ENCODE measurements around the gene SPATA20.

DNA sequence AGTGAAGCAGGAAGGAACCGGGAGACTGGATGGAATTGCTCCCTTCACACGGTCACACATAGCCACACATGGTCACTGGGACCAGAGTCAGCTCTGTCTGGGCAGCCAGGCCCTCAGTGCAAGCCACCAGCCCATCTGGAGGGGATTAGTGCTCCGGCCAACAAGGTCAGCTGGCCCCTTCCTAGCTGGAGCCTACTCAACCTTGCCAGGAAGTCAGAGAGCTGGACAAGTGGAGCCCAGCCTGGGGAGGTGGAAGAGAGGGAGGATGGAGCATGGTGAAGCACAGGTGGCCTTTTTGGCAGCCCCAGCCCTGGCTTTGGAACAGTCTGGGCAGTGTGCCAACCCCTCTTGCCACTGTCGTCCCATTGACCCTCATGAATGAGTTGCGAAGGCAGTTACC lies 9.8 kb downstream of the SPATA20 start:
- TF ChIP-seq, protein P1, sequence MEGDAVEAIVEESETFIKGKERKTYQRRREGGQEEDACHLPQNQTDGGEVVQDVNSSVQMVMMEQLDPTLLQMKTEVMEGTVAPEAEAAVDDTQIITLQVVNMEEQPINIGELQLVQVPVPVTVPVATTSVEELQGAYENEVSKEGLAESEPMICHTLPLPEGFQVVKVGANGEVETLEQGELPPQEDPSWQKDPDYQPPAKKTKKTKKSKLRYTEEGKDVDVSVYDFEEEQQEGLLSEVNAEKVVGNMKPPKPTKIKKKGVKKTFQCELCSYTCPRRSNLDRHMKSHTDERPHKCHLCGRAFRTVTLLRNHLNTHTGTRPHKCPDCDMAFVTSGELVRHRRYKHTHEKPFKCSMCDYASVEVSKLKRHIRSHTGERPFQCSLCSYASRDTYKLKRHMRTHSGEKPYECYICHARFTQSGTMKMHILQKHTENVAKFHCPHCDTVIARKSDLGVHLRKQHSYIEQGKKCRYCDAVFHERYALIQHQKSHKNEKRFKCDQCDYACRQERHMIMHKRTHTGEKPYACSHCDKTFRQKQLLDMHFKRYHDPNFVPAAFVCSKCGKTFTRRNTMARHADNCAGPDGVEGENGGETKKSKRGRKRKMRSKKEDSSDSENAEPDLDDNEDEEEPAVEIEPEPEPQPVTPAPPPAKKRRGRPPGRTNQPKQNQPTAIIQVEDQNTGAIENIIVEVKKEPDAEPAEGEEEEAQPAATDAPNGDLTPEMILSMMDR (IDR thresholded peaks at IDR 0.05) = no peak
- TF ChIP-seq POLR2A (IDR thresholded peaks at IDR 0.05) = no peak
